Smooth muscle cell (in vitro differentiated cells): ENCODE data around the gene WDR45B. TPM values are rescaled to one million over a fixed set of nuclear protein-coding genes. Genes with fewer than 3 reads are reported as not detected.

ENCODE experiments used
- DNase-seq: peaks from one replicate; lab custom pipeline; 2025; ENCODE audit not compliant: unreplicated experiment; lab: John Stamatoyannopoulos, UW
- H2AFZ ChIP-seq: fragments of 200-600 bp; sonication (generic); 2 replicates; pipeline ENCODE4 v1.6.0; 2016; ENCODE audit warnings: antibody characterized with exemption, low read depth, mild to moderate bottlenecking
- H3F3A ChIP-seq: fragments of 200-600 bp; sonication (generic); 2 replicates; pipeline ENCODE4 v1.6.0; 2017; ENCODE audit warnings: antibody characterized with exemption, low read depth
- H3K27ac ChIP-seq: fragments of 200-600 bp; sonication (generic); 2 replicates; pipeline ENCODE4 v1.5.1; 2016; ENCODE audit warnings: low read depth, mild to moderate bottlenecking
- H3K27me3 ChIP-seq: fragments of 200-600 bp; sonication (generic); 2 replicates; pipeline ENCODE4 v1.6.1; 2016; ENCODE audit warnings: low read depth, mild to moderate bottlenecking
- H3K36me3 ChIP-seq: fragments of 200-600 bp; sonication (generic); 2 replicates; pipeline ENCODE4 v1.5.1; 2016; ENCODE audit warnings: low read depth
- H3K4me1 ChIP-seq: fragments of 200-600 bp; sonication (generic); 2 replicates; pipeline ENCODE4 v1.5.1; 2016; ENCODE audit warnings: low read depth
- H3K4me2 ChIP-seq: fragments of 200-600 bp; sonication (generic); 2 replicates; pipeline ENCODE4 v1.6.0; 2016; ENCODE audit warnings: mild to moderate bottlenecking
- H3K4me3 ChIP-seq: fragments of 200-600 bp; sonication (generic); 2 replicates; pipeline ENCODE4 v1.5.1; 2016; ENCODE audit warnings: mild to moderate bottlenecking
- H3K79me2 ChIP-seq: fragments of 200-600 bp; sonication (generic); 2 replicates; pipeline ENCODE4 v1.6.0; 2016; ENCODE audit warnings: low read depth, mild to moderate bottlenecking
- H3K9ac ChIP-seq: fragments of 200-600 bp; sonication (generic); 2 replicates; pipeline ENCODE4 v1.6.0; 2016; ENCODE audit warnings: low read depth
- H3K9me3 ChIP-seq: fragments of 200-600 bp; sonication (generic); replicated peaks from 2 replicates; pipeline ENCODE4 v1.5.1; 2016; ENCODE audit warnings: low read depth
- H4K20me1 ChIP-seq: fragments of 200-600 bp; sonication (generic); 2 replicates; pipeline ENCODE4 v1.6.0; 2016; ENCODE audit warnings: low read depth
- WGBS: methylation state at CpG from one replicate; pipeline ENCODE4 v1.1.7; 2016; ENCODE audit warnings: low lambda C conversion rate; 5-methylcytosine and 5-hydroxymethylcytosine counted together
- polyA plus RNA-seq: library from polyadenylated mRNA; unstranded; fragments of >200 nt; fragmentation: Nextera tagmentation; extraction: Ambion mirVana; gene quantifications from 2 replicates; pipeline ENCODE4 v1.2.1, GENCODE V29; 2016
- total RNA-seq: library from RNA; depleted of rRNA; stranded (reverse); fragments of >200 nt; gene quantifications from 2 replicates; pipeline ENCODE4 v1.2.3, GENCODE V29; 2014
- TF ChIP-seq, protein P1 (sequence below): fragments of 200-600 bp; sonication (generic); IDR thresholded peaks from 2 replicates; pipeline ENCODE4 v1.5.1; 2017; ENCODE audit warnings: borderline replicate concordance, mild to moderate bottlenecking, antibody characterized with exemption; ENCODE audit not compliant: insufficient read depth, poor library complexity, severe bottlenecking

The WDR45B gene
- total and polyA plus RNA-seq, 2 experiments from 2014 or later: 73.0 to 94.6 TPM

DNA sequence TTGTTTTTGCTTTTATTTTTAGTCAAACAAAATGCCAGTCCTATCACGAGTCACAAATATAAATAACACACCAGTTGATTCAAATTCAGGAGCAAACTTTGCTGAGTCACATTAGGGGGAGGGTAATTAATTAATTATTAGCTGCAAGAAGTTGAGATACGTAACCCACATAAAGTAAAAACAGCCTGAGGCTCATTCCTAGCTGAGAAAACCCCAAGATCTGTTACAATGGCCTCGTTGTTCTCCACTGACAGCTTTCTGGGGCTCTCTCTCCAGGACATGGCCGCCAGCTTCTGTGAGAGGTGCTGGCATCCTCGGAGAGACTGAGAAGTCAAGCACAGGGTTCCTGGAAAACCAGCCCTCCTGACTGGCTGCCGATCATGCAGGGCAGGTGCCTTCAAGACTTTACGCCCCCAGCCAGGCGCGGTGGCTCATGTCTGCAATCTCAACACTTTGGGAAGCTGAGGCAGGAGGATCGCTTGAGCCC is 39.2 kb upstream of the WDR45B start:
- H3K79me2 ChIP-seq: no peaks in the 10 kb centered on the region
- H3K27ac ChIP-seq: no peak overlapping the region
- no peak for DNase-seq
- H2AFZ ChIP-seq: no peak overlapping the region
- H3K4me1 ChIP-seq: no peaks in the 10 kb centered on the region
- no peaks in the 10 kb centered on the region for H3K27me3 ChIP-seq
- TF ChIP-seq, protein P1, sequence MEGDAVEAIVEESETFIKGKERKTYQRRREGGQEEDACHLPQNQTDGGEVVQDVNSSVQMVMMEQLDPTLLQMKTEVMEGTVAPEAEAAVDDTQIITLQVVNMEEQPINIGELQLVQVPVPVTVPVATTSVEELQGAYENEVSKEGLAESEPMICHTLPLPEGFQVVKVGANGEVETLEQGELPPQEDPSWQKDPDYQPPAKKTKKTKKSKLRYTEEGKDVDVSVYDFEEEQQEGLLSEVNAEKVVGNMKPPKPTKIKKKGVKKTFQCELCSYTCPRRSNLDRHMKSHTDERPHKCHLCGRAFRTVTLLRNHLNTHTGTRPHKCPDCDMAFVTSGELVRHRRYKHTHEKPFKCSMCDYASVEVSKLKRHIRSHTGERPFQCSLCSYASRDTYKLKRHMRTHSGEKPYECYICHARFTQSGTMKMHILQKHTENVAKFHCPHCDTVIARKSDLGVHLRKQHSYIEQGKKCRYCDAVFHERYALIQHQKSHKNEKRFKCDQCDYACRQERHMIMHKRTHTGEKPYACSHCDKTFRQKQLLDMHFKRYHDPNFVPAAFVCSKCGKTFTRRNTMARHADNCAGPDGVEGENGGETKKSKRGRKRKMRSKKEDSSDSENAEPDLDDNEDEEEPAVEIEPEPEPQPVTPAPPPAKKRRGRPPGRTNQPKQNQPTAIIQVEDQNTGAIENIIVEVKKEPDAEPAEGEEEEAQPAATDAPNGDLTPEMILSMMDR: no peak
- H3K4me2 ChIP-seq: no peak overlapping the region
- H3K9me3 ChIP-seq: peaks cover 7% of the 10 kb centered on the region
- H3K4me3 ChIP-seq: no peak overlapping the region
- no peaks in the 10 kb centered on the region for H3F3A ChIP-seq
- H4K20me1 ChIP-seq: peaks cover 4% of the 10 kb centered on the region
- WGBS: 85% methylated on average over 10 of the region's 10 CpGs
- H3K9ac ChIP-seq: no peak overlapping the region
- no peaks in the 10 kb centered on the region for H3K36me3 ChIP-seq

- peaks cover 4% of the 10 kb centered on the region for H4K20me1 ChIP-seq
- no peaks in the 10 kb centered on the region for H3K36me3 ChIP-seq
- no peaks in the 10 kb centered on the region for H3K27me3 ChIP-seq
- no peaks in the 10 kb centered on the region for H3K4me1 ChIP-seq
- no peaks in the 10 kb centered on the region for H3F3A ChIP-seq
- TF ChIP-seq, protein P1: no peak
- no peak for DNase-seq
- no peak overlapping the region for H3K9ac ChIP-seq
- H3K79me2 ChIP-seq: no peaks in the 10 kb centered on the region
- peaks cover 11% of the 10 kb centered on the region for H3K9me3 ChIP-seq
- H3K4me3 ChIP-seq: no peak overlapping the region
- H3K4me2 ChIP-seq: no peak overlapping the region
- H3K27ac ChIP-seq: no peak overlapping the region
- 94% methylated on average over 19 of the region's 19 CpGs for WGBS
- H2AFZ ChIP-seq: no peak overlapping the region
These were observed 38.4 kb upstream of the WDR45B start for GRCh38 chr17:82686366-82687324.

GRCh38 chr17:82685291-82685690 is 37.0 kb upstream of the WDR45B start:
- Histone ChIP-seq H3K9ac (no peak overlapping the region), H4K20me1 (no peaks in the 10 kb centered on the region), H2AFZ (no peak overlapping the region), H3K27me3 (no peaks in the 10 kb centered on the region), H3K4me2 (no peak overlapping the region), H3K36me3 (no peaks in the 10 kb centered on the region), H3F3A (no peaks in the 10 kb centered on the region), H3K9me3 (peaks cover 17% of the 10 kb centered on the region), H3K79me2 (no peaks in the 10 kb centered on the region), H3K4me1 (no peaks in the 10 kb centered on the region), H3K27ac (no peak overlapping the region), H3K4me3 (no peak overlapping the region)
- TF ChIP-seq, protein P1: no peak
- no peak for DNase-seq
- WGBS: 92% methylated on average over 12 of the region's 12 CpGs
